HL-60 (cell line): ENCODE measurements around the gene CELSR2.

Experiments
- CTCF ChIP-seq: IDR thresholded peaks from one replicate; pipeline ENCODE4 v1.5.1; 2011; ENCODE audit warnings: low read length, control low read depth, inconsistent platforms; ENCODE audit not compliant: insufficient read depth
- GABPA ChIP-seq: IDR thresholded peaks from 2 replicates; pipeline ENCODE4 v1.6.1; 2012; ENCODE audit warnings: low read depth
- POLR2AphosphoS5 ChIP-seq: IDR thresholded peaks from 2 replicates; pipeline ENCODE4 v1.6.1; 2012; ENCODE audit warnings: low read depth
- REST ChIP-seq: IDR thresholded peaks from 2 replicates; pipeline ENCODE4 v1.6.1; 2012; ENCODE audit warnings: low read depth; ENCODE audit not compliant: insufficient replicate concordance
- SPI1 ChIP-seq: IDR thresholded peaks from 2 replicates; pipeline ENCODE4 v1.6.1; 2012; ENCODE audit warnings: low read depth, mild to moderate bottlenecking, borderline replicate concordance

GRCh38 chr1:109290998-109291397 is 41.7 kb downstream of the CELSR2 start:
- TF ChIP-seq CTCF (no peak), POLR2AphosphoS5 (no peak), REST (no peak), GABPA (no peak), SPI1 (peak; percentile 41; the same call in 1 of the 2 replicates)
